ENCODE measurements around the gene A3GALT2.

GRCh38 chr1:33364565-33364918 lies 43.6 kb upstream of the A3GALT2 start:
- no peak for TF ChIP-seq KAT7 (CRISPR knock-in tag; IDR thresholded peaks at IDR 0.05; ENCODE audit: borderline replicate concordance)
- no peak for TF ChIP-seq ZNF274 (IDR thresholded peaks at IDR 0.05; ENCODE audit: borderline replicate concordance, low read depth, low read length)
